Activated CD4-positive, alpha-beta T cell treated with anti-CD3 and anti-CD28 coated beads, Interleukin-2, Interleukin-4, amounts not matched to agents 100 ng/mL and 50 ng/mL, durations not matched to agents 16 hours and 8 hours (primary cell): ENCODE data around the gene TCEAL8.
"Not testable (repeated sequence)": the region's sequence is repeated elsewhere in the genome, so short reads cannot be mapped to it uniquely, and the experiment has no call there.

Experiments used
- DNase-seq: peaks from one replicate; pipeline ENCODE4 v3.0.0-alpha.2; 2020; ENCODE audit warnings: low spot score

The TCEAL8 gene

GRCh38 chrX:103254921-103255493, at the start of gene TCEAL8:
TSS of gene TCEAL8 (minus strand) at chrX:103255155. CDS start at chrX:103253979, 1,176 bp downstream.
- DNase-seq = peak; percentile 60

- DNase-seq = no peak
Observed at GRCh38 chrX:103304705-103305104, 49.8 kb upstream of the TCEAL8 start.

- no peak for DNase-seq
Observed at GRCh38 chrX:103293118-103293517, 38.2 kb upstream of the TCEAL8 start.

- no peak for DNase-seq
Observed at GRCh38 chrX:103279624-103280023, 24.7 kb upstream of the TCEAL8 start.

- no peak for DNase-seq
Observed at GRCh38 chrX:103276581-103277002, 21.6 kb upstream of the TCEAL8 start, which contains the start of gene TCEAL5. TSS of gene TCEAL5 (minus strand) at chrX:103276750. CDS start at chrX:103274563, 2,187 bp downstream.

- DNase-seq = no peak
Observed at GRCh38 chrX:103275947-103276567, 21.1 kb upstream of the TCEAL8 start.

GRCh38 chrX:103274284-103274683, 19.3 kb upstream of the TCEAL8 start:
- no peak for DNase-seq

- no peak for DNase-seq
Observed at GRCh38 chrX:103258275-103258674, 3.3 kb upstream of the TCEAL8 start.

GRCh38 chrX:103256651-103257050, 1.7 kb upstream of the TCEAL8 start:
- DNase-seq = no peak

GRCh38 chrX:103254171-103254824, 657 bp downstream of the TCEAL8 start:
- peak; percentile 50 for DNase-seq

GRCh38 chrX:103253608-103254007, 1.3 kb downstream of the TCEAL8 start:
- no peak for DNase-seq

GRCh38 chrX:103250977-103251376, 4.0 kb downstream of the TCEAL8 start:
- DNase-seq = no peak

GRCh38 chrX:103249805-103250204, 5.2 kb downstream of the TCEAL8 start:
- no peak for DNase-seq

- DNase-seq = no peak
Observed at GRCh38 chrX:103248553-103248952, 6.4 kb downstream of the TCEAL8 start.

- no peak for DNase-seq
Observed at GRCh38 chrX:103240155-103240554, 14.8 kb downstream of the TCEAL8 start.

GRCh38 chrX:103236296-103236695, 18.7 kb downstream of the TCEAL8 start:
- DNase-seq = no peak

GRCh38 chrX:103235608-103236007, 19.3 kb downstream of the TCEAL8 start:
- not testable (repeated sequence) for DNase-seq

GRCh38 chrX:103234869-103235268, 20.1 kb downstream of the TCEAL8 start:
- no peak for DNase-seq

- no peak for DNase-seq
Observed at GRCh38 chrX:103233263-103233662, 21.7 kb downstream of the TCEAL8 start.

- not testable (repeated sequence) for DNase-seq
Observed at GRCh38 chrX:103225918-103226317, 29.0 kb downstream of the TCEAL8 start.

- DNase-seq = no peak
Observed at GRCh38 chrX:103220511-103221323, 34.2 kb downstream of the TCEAL8 start.

- no peak for DNase-seq
Observed at GRCh38 chrX:103215425-103215991, 39.4 kb downstream of the TCEAL8 start.
